Neuronal stem cell (in vitro differentiated cells): ENCODE results near the gene FHIT.

Source experiments
- DNase-seq: peaks from one replicate; pipeline ENCODE4 v3.0.0-alpha.2; 2013; ENCODE audit warnings: low spot score
- H2AFZ ChIP-seq: one replicate; pipeline ENCODE4 v1.6.1; 2013; ENCODE audit warnings: mild to moderate bottlenecking, low read length, inconsistent platforms
- H2AK5ac ChIP-seq: 2 replicates; pipeline ENCODE4 v1.6.1; 2013; ENCODE audit warnings: low read depth, mild to moderate bottlenecking, inconsistent platforms, low read length, moderate library complexity, mixed read lengths
- H2BK120ac ChIP-seq: 2 replicates; pipeline ENCODE4 v1.6.1; 2013; ENCODE audit warnings: low read depth, mild to moderate bottlenecking, inconsistent platforms, low read length, moderate library complexity, mixed read lengths
- H2BK12ac ChIP-seq: one replicate; pipeline ENCODE4 v1.6.1; 2013; ENCODE audit warnings: low read length, inconsistent platforms
- H2BK15ac ChIP-seq: 2 replicates; pipeline ENCODE4 v1.6.1; 2013; ENCODE audit warnings: mild to moderate bottlenecking, low read length, inconsistent platforms, mixed read lengths
- H2BK5ac ChIP-seq: one replicate; pipeline ENCODE4 v1.6.1; 2013; ENCODE audit warnings: inconsistent platforms, mild to moderate bottlenecking, low read length, moderate library complexity
- H3K14ac ChIP-seq: one replicate; pipeline ENCODE4 v1.6.1; 2013; ENCODE audit warnings: low read length, inconsistent platforms
- H3K18ac ChIP-seq: 2 replicates; pipeline ENCODE4 v1.6.1; 2013; ENCODE audit warnings: low read length, inconsistent platforms
- H3K23ac ChIP-seq: 2 replicates; pipeline ENCODE4 v1.6.1; 2013; ENCODE audit warnings: low read depth, mild to moderate bottlenecking, mixed read lengths, low read length, inconsistent platforms; ENCODE audit not compliant: poor library complexity
- H3K27ac ChIP-seq: replicated peaks from 3 replicates; pipeline ENCODE4 v1.5.1; 2013; ENCODE audit warnings: low read length, inconsistent platforms
- H3K27me3 ChIP-seq, 3 experiments: 2 replicates each; pipeline ENCODE4 v1.6.1; 2013; ENCODE audit warnings: low read length in 3 of 3, mild to moderate bottlenecking in 2 of 3, inconsistent platforms in 1 of 3, low read depth in 1 of 3, mixed read lengths in 1 of 3, moderate library complexity in 1 of 3; ENCODE audit not compliant: control insufficient read depth in 3 of 3, insufficient read depth in 3 of 3
- H3K36me3 ChIP-seq, 2 donors: replicated peaks in 1 of 2; 2 replicates each; pipeline ENCODE4 v1.6.1; 2013; ENCODE audit warnings: low read length in 2 of 2; ENCODE audit not compliant: control insufficient read depth in 2 of 2, insufficient read depth in 2 of 2
- H3K4ac ChIP-seq: 2 replicates; pipeline ENCODE4 v1.6.1; 2013; ENCODE audit warnings: inconsistent platforms, mild to moderate bottlenecking, low read length, moderate library complexity
- H3K4me1 ChIP-seq, 2 donors: 1 replicate in 1 of 2; 2 replicates in 1 of 2; pipeline ENCODE4 v1.6.1; 2013; ENCODE audit warnings: low read length in 2 of 2, low read depth in 1 of 2; ENCODE audit not compliant: control insufficient read depth in 2 of 2, insufficient read depth in 1 of 2
- H3K4me2 ChIP-seq: one replicate; pipeline ENCODE4 v1.6.1; 2013; ENCODE audit warnings: mild to moderate bottlenecking, low read length, inconsistent platforms; ENCODE audit not compliant: insufficient read depth, poor library complexity, severe bottlenecking
- H3K4me3 ChIP-seq, 2 donors: 2 replicates each; pipeline ENCODE4 v1.5.1; 2013; ENCODE audit warnings: low read length in 2 of 2, mild to moderate bottlenecking in 2 of 2, inconsistent platforms in 1 of 2, moderate library complexity in 1 of 2
- H3K79me1 ChIP-seq: one replicate; pipeline ENCODE4 v1.6.1; 2013; ENCODE audit warnings: low read depth, mild to moderate bottlenecking, inconsistent platforms, low read length, moderate library complexity
- H3K9ac ChIP-seq: one replicate; pipeline ENCODE4 v1.6.1; 2013; ENCODE audit warnings: mild to moderate bottlenecking, low read depth, low read length, inconsistent platforms; ENCODE audit not compliant: poor library complexity
- H3K9me3 ChIP-seq, 2 donors: replicated peaks in 1 of 2; 2 replicates each; pipeline versions ENCODE3 to v1.6.1; 2013; ENCODE audit warnings: low read length in 2 of 2, mild to moderate bottlenecking in 2 of 2, inconsistent platforms in 1 of 2, low read depth in 1 of 2, mixed read lengths in 1 of 2, moderate library complexity in 1 of 2; ENCODE audit not compliant: control insufficient read depth in 2 of 2, insufficient read depth in 1 of 2
- H4K8ac ChIP-seq: one replicate; pipeline ENCODE4 v1.6.1; 2013; ENCODE audit warnings: low read depth, mild to moderate bottlenecking, inconsistent platforms, low read length, moderate library complexity
- H4K91ac ChIP-seq: one replicate; pipeline ENCODE4 v1.6.1; 2013; ENCODE audit warnings: low read length, low read depth, mild to moderate bottlenecking, inconsistent platforms; ENCODE audit not compliant: poor library complexity
- WGBS, 2 donors: extraction: QIAGEN DNeasy Blood & Tissue Kit; methylation state at CpG; one replicate each; pipeline ENCODE4 v1.1.7; 2013; ENCODE audit warnings: missing lambda C conversion rate in 2 of 2, mixed read lengths in 1 of 2; ENCODE audit not compliant: insufficient read length in 2 of 2, insufficient replicate concordance in 1 of 2; ENCODE audit errors: extremely low coverage in 2 of 2; 5-methylcytosine and 5-hydroxymethylcytosine counted together

FHIT gene

GRCh38 chr3:61201071-61201470 is 50.2 kb downstream of the FHIT start:
- no peak overlapping the region for H4K91ac ChIP-seq
- no peak overlapping the region for H4K8ac ChIP-seq
- no CpG with 5 or more reads among the region's 3 CpGs for whole genome bisulfite sequencing, 2 donors

GRCh38 chr3:61200270-61200669 is 51.0 kb downstream of the FHIT start:
- Histone ChIP-seq H2BK120ac (no peak overlapping the region), H2BK15ac (no peak overlapping the region), H3K18ac (no peak overlapping the region), H3K4me1 (peaks cover 3 to 9% of the 10 kb centered on the region in 2 donors), H2AFZ (no peak overlapping the region), H2BK5ac (no peak overlapping the region), H3K36me3 (no peaks in the 10 kb centered on the region), H3K9me3 (no peaks in the 10 kb centered on the region), H2AK5ac (no peak overlapping the region), H3K4ac (no peak overlapping the region), H3K23ac (no peak overlapping the region), H2BK12ac (no peak overlapping the region), H3K4me3 (no peak overlapping the region), H4K91ac (no peak overlapping the region), H3K27me3 (no peaks in the 10 kb centered on the region), H3K4me2 (no peak overlapping the region), H3K9ac (no peak overlapping the region), H3K14ac (no peak overlapping the region), H4K8ac (no peak overlapping the region), H3K79me1 (no peaks in the 10 kb centered on the region), H3K27ac (no peak overlapping the region)
- no peak for DNase-seq

More at GRCh38 chr3:61201071-61201470, 50.2 kb downstream of the FHIT start:
- H3K9ac ChIP-seq = no peak overlapping the region
- H3K4me1 ChIP-seq = peaks cover 3 to 9% of the 10 kb centered on the region in 2 donors
- no peak overlapping the region for H3K4me2 ChIP-seq
- no peaks in the 10 kb centered on the region for H3K36me3 ChIP-seq
- no peak for DNase-seq
- H3K27ac ChIP-seq = no peak overlapping the region
- H3K9me3 ChIP-seq = no peaks in the 10 kb centered on the region
- no peak overlapping the region for H3K18ac ChIP-seq
- H3K23ac ChIP-seq = no peak overlapping the region
- H2AK5ac ChIP-seq = no peak overlapping the region
- H3K4me3 ChIP-seq = no peak overlapping the region
- H2BK120ac ChIP-seq = no peak overlapping the region
- H2BK15ac ChIP-seq = no peak overlapping the region
- no peak overlapping the region for H3K4ac ChIP-seq
- no peaks in the 10 kb centered on the region for H3K27me3 ChIP-seq
- no peaks in the 10 kb centered on the region for H3K79me1 ChIP-seq
- no peak overlapping the region for H2BK12ac ChIP-seq
- H2AFZ ChIP-seq = no peak overlapping the region
- H3K14ac ChIP-seq = no peak overlapping the region
- H2BK5ac ChIP-seq = no peak overlapping the region

- Histone ChIP-seq H3K18ac (no peak overlapping the region), H4K91ac (no peak overlapping the region), H2BK15ac (no peak overlapping the region), H3K4ac (no peak overlapping the region), H3K4me2 (no peak overlapping the region), H4K8ac (no peak overlapping the region), H3K36me3 (no peaks in the 10 kb centered on the region), H3K9ac (no peak overlapping the region), H2AFZ (no peak overlapping the region), H3K4me3 (no peak overlapping the region), H3K9me3 (no peaks in the 10 kb centered on the region), H2BK5ac (no peak overlapping the region), H2BK12ac (no peak overlapping the region), H3K27me3 (no peaks in the 10 kb centered on the region), H2AK5ac (no peak overlapping the region), H3K27ac (no peak overlapping the region), H3K23ac (no peak overlapping the region), H2BK120ac (no peak overlapping the region), H3K4me1 (peaks cover 3 to 10% of the 10 kb centered on the region in 2 donors), H3K79me1 (no peaks in the 10 kb centered on the region), H3K14ac (no peak overlapping the region)
- no peak for DNase-seq
- WGBS, 2 donors = no CpG with 5 or more reads among the region's 2 CpGs
Observed at GRCh38 chr3:61199843-61200242, 51.4 kb downstream of the FHIT start.

GRCh38 chr3:61194892-61195538 is 56.2 kb downstream of the FHIT start:
- Histone ChIP-seq H3K4me3 (no peak overlapping the region), H3K27ac (no peak overlapping the region), H3K9me3 (no peaks in the 10 kb centered on the region), H2AK5ac (no peak overlapping the region), H4K91ac (no peak overlapping the region), H3K23ac (no peak overlapping the region), H4K8ac (no peak overlapping the region), H3K4me2 (no peak overlapping the region), H3K4me1 (peaks cover 3 to 7% of the 10 kb centered on the region in 2 donors), H3K79me1 (no peaks in the 10 kb centered on the region), H3K18ac (no peak overlapping the region), H3K9ac (no peak overlapping the region), H3K27me3 (no peaks in the 10 kb centered on the region), H3K4ac (no peak overlapping the region), H2AFZ (no peak overlapping the region), H3K36me3 (no peaks in the 10 kb centered on the region), H2BK15ac (no peak overlapping the region), H3K14ac (no peak overlapping the region), H2BK5ac (no peak overlapping the region), H2BK120ac (no peak overlapping the region), H2BK12ac (no peak overlapping the region)
- WGBS, 2 donors = no CpG with 5 or more reads among the region's 4 CpGs
- DNase-seq = no peak
